ENCODE measurements around the gene WWC2. TPM values are rescaled to one million over a fixed set of nuclear protein-coding genes. Genes with fewer than 3 reads are reported as not detected.

Gene WWC2
- total and polyA plus RNA-seq, 2 donors (not counting 3 experiments of a cell fraction or from before 2014, with no cell fraction given): 12.9 to 52.2 TPM

DNA sequence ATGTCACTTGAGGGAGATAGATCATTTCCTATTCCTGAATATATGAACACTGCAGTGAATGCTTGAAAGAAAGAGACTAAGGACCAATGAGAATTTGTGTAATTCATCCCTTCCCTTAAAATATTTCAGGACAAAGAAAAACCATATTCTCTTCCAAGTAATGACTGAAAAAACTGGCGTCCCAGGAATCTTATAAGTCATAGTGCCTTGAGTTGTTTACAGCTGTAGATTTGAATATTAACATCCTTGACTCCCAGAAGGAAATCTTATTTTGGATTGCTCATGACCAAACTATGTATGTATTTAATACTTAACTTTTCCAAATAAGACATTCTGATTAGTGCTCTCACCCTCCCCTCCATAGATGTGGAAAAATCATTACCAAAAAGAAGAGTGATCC lies 165.6 kb downstream of the WWC2 start:
- Histone ChIP-seq H3K4me3 (replicated peaks in 1 of 3; ENCODE audit: insufficient read depth in 1 of 3, low read depth in 1 of 3, low read length in 3 of 3) (no peak overlapping the region), H3K27ac (ENCODE audit: insufficient read depth, low read depth, low read length) (no peak overlapping the region), H2AFZ (ENCODE audit: low read depth, low read length) (no peak overlapping the region), H3K9ac (replicated peaks; ENCODE audit: extremely low read depth, insufficient read depth, low read length) (no peak overlapping the region), H3K36me3 (ENCODE audit: control insufficient read depth in 2 of 2, extremely low read depth in 1 of 2, insufficient read depth in 2 of 2, low read length in 2 of 2) (peaks cover 7 to 13% of the 10 kb centered on the region in 2 experiments), H3K4me1 (ENCODE audit: control insufficient read depth, extremely low read depth, insufficient read depth, low read length) (no peaks in the 10 kb centered on the region), H3K27me3 (ENCODE audit: control insufficient read depth in 2 of 2, insufficient read depth in 2 of 2, low read length in 2 of 2) (no peaks in the 10 kb centered on the region), H3K79me2 (ENCODE audit: control insufficient read depth, insufficient read depth, low read length) (no peaks in the 10 kb centered on the region), H4K20me1 (replicated peaks; ENCODE audit: control insufficient read depth, extremely low read depth, insufficient read depth, low read length) (no peaks in the 10 kb centered on the region), H3K4me2 (ENCODE audit: insufficient read depth, low read length) (no peak overlapping the region), H3K9me3 (replicated peaks; ENCODE audit: control insufficient read depth, insufficient read depth, low read length) (no peaks in the 10 kb centered on the region), H3K9me1 (replicated peaks; ENCODE audit: control insufficient read depth, extremely low read depth, insufficient read depth, low read length) (no peaks in the 10 kb centered on the region)
- intact Hi-C loops (cut with micrococcal nuclease): no loop called here
- FAIRE-seq (no peak), DNase-seq (ENCODE audit: low read depth, low spot score) (no peak)
- no TSS peak for BruUV-seq (replicated peaks)
- ChIA-PET CTCF (interaction anchor here (0.9 to 3.9 kb wide), 5 partner anchors 9 to 339 kb away, joined by 3 to 174 read pairs (median 4); no protein-coding TSS in a partner anchor), POLR2A (no interaction called here)
- TF ChIP-seq, protein P1, sequence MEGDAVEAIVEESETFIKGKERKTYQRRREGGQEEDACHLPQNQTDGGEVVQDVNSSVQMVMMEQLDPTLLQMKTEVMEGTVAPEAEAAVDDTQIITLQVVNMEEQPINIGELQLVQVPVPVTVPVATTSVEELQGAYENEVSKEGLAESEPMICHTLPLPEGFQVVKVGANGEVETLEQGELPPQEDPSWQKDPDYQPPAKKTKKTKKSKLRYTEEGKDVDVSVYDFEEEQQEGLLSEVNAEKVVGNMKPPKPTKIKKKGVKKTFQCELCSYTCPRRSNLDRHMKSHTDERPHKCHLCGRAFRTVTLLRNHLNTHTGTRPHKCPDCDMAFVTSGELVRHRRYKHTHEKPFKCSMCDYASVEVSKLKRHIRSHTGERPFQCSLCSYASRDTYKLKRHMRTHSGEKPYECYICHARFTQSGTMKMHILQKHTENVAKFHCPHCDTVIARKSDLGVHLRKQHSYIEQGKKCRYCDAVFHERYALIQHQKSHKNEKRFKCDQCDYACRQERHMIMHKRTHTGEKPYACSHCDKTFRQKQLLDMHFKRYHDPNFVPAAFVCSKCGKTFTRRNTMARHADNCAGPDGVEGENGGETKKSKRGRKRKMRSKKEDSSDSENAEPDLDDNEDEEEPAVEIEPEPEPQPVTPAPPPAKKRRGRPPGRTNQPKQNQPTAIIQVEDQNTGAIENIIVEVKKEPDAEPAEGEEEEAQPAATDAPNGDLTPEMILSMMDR (IDR thresholded peaks at IDR 0.05; ENCODE audit: extremely low read depth in 1 of 2, insufficient read depth in 1 of 2, low read depth in 1 of 2, low read length in 2 of 2): no peak
- no peak for TF ChIP-seq POLR2A (IDR thresholded peaks at IDR 0.05; ENCODE audit: low read depth, low read length)
- TF ChIP-seq POLR2AphosphoS5 (IDR thresholded peaks at IDR 0.05; ENCODE audit: insufficient read depth, low read depth, low read length): no peak
- no peak for TF ChIP-seq MYC (IDR thresholded peaks at IDR 0.05; ENCODE audit: low read depth, low read length)
- no peak for TF ChIP-seq EZH2 (IDR thresholded peaks at IDR 0.05; ENCODE audit: borderline replicate concordance, low read depth, low read length, severe bottlenecking)
- no peak for TF ChIP-seq MAX (IDR thresholded peaks at IDR 0.05; ENCODE audit: insufficient read depth, insufficient read length)
- TF ChIP-seq GATA2 (IDR thresholded peaks at IDR 0.05; ENCODE audit: insufficient read depth, insufficient read length, low read depth, low read length): no peak
- dilution Hi-C loops (cut with MboI; ENCODE audit: extremely low pct_ligation_motif_present, low sequenced_read_pairs): loop anchor here (25.0 kb wide), 1 partner anchor 352 kb away; the partner anchor contains the start of gene DCTD

Measured in endothelial cell of umbilical vein (primary cell).